NCI-H526 treated with DMSO at 0.1 percent for 48 hours (cell line): Measurements from ENCODE around the gene SLC39A7.

Source experiments
- DNase-seq: peaks from one replicate; lab custom pipeline; 2025; lab: John Stamatoyannopoulos, UW

Gene SLC39A7

GRCh38 chr6:33170176-33171015 lies 30.3 kb upstream of the SLC39A7 start:
- no peak for DNase-seq

- no peak for DNase-seq
These were observed 29.4 kb upstream of the SLC39A7 start for GRCh38 chr6:33171016-33171879.

DNA sequence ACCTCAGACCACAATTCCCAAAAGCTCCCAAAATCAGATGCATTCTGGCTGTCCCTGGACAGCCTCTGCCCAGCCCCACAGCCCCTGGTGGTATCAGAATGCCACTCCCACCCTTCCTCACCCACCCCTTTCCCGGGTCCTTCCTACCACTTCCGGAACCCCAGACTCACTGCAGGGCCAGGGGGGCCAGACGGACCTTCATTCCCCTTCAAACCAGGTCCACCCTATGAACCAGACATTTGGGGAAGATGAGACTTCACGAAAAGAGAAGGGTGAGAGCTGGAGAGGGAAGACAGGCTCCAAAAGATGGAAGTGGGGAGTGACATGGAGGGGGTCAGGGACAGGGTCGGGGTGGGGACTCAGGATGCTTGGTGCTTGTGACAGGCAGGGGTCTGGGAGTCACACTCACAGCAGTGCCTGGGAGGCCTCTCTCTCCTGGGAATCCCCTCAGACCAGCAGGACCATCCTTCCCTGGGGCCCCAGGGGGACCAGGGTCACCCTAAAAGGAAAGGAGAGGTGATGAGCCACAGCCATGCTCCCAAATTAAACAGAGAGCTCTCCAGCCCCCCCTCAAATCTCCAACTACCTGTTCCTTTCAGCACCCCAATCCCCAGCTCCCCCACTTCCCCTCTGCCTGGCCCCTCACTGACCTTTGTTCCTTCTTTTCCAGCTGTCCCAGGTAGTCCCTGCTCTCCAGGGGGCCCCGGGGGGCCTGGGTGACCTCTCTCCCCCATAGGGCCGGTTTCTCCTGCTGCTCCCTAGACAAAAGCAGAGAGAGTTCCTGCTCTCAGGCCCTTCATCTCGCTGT lies 28.6 kb upstream of the SLC39A7 start:
- no peak for DNase-seq

DNA sequence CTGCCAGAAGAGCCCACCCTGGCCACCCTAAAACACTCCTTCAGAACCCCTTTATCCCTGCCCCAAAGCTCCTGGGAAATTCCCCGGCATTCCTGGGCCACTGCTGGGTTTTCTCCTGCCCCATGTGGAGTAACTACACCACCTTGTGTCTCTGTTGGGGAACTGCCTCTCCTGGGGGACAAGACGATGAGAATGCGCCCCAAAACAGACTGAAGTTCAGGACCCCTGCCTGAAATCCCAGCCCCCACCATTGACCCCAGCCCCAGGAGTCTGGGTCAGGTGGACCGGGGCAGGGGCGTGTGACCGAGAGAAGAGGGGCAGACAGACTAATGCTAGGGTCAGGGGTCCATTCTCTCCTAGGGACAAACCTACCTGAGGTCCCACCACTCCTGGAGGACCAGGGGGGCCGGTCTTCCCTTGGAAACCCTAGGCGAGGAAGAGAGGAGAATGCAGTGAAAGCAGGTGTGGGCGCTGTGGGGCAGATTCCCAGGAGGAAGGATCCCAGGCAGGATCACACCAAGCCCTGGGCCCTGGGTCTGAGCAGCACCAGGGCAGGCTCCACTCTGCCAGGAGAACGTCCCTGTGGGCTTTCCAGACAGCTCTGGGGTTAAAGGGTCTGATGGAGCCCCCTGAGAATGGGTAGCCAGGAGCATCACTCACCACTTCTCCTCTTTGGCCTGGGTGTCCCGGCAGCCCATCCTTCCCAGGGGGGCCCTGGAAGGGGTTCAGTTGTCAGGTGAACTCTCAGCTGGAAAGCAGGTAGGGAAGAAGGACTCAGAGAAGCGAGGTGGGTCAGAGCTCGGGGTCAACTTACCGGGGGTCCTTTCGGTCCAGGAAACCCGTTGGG lies 27.8 kb upstream of the SLC39A7 start:
- DNase-seq = no peak

DNA sequence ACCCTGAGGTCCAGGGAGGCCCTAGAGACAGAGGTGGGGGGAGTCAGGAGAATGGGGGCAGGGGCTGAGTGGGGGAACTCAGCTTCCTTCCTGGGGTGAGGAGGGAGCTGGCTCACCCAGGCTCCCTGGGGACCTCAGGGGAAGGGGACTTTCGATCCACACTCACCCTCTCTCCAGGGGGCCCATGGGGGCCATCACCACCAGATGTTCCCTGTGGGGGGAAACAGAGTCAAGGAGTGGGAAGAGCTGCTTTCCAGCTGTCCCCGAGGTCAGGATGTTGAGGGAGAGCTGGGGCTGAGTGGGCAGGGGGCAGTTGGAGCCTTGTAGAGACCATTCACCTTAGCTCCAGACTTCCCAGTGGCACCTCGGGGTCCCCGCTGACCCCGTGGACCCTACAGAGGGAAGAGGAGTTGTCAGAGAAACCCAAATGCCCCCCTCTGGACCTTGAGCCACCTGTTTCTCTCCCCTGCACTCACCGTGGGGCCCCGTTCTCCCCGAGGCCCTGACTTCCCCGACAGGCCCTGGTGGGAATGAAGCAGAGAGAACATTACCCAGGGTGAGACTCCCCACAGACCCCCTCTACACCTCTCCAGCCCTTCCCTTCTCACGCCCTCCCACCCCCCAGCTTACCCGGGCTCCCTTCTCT lies 27.0 kb upstream of the SLC39A7 start:
- no peak for DNase-seq

DNA sequence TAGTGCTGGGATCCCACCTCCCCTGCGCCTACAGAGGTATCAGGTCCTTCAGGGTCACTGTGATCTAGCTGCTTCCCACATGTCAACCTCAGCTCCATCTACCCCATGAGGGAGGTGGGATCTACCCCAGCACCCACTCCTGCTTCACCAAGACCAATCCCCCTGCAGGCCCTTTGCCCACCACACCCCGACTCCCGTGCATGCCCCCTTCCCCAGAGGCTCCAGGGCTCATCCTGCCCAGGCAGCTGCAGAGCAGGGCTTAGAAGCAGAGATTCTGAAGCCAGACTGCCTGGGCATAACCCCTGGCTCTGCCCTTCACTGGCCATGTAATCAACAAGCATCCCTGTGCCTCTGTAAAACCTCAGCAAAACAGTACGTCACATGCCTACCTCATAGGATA lies 25.9 kb upstream of the SLC39A7 start:
- DNase-seq = no peak

DNA sequence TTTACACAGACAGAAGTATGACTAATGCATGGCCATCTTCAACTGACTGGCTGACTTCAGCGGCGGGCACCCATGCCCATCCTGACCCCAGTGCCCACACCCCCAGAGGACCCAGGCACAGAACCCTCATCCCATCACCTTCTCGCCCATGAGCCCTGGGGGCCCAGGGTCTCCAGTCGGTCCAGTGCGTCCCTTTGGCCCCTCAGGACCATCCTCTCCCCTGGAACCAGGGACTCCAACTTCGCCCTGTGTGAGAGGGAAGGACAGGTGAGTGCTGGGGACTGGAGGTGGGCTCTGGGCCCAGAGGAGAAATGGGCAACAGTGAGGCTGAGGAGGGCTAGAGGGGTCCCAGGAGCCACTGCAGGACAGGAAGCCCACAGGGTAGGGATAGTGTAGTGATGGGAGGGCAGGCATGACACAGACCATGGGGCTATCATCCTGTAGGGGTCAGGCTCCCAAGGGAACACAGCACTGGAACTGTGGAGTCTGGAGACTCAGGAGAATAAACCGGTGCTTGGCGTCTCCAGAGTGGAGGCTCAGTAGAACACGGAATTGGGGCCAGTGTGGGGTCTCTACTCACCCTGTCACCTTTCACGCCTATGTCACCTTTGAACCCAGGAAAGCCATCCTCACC lies 25.1 kb upstream of the SLC39A7 start:
- no peak for DNase-seq

GRCh38 chr6:33176906-33177305 lies 23.8 kb upstream of the SLC39A7 start:
- DNase-seq = no peak

DNA sequence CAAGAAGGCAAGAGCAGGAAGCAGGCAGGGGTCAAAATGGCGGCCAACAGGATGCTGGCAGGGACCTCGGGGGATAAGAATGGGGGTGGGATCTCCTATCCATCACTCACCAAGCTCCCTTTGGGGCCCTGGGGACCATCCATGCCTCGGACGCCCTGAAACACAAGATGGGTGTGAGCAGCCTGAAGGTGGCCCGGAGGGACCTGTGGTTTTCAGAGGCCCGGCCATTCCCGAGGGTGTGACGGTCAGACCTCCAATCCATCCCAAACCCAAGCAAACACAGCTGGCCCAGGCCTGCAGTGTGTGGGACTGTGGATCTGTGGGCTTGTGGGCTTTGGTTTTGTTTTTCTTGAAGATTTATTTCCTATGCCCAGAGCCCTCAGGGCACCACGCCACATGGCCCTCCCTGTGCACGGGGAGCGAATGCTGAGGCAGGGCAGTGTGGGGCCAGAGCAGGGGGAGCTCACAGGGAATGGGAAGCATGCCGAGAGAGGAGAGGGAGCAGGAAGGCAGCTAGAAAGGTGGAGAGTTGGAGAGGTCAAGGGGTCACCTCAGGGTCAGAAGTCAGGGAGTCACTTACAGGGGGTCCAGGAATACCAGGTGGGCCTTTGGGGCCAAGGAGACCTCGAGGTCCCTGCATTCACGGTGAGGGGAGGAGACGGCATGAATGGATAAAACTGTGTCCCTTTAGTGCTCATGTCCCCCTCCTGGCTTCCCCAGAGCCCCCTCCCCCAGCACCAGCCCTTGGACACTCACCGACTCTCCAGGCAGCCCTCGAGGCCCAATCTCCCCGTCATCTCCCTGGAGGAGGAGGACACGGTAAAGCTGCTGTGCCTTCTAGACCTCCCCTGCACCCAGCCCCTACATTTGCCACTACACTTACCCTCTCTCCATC lies 22.9 kb upstream of the SLC39A7 start:
- DNase-seq = no peak

DNA sequence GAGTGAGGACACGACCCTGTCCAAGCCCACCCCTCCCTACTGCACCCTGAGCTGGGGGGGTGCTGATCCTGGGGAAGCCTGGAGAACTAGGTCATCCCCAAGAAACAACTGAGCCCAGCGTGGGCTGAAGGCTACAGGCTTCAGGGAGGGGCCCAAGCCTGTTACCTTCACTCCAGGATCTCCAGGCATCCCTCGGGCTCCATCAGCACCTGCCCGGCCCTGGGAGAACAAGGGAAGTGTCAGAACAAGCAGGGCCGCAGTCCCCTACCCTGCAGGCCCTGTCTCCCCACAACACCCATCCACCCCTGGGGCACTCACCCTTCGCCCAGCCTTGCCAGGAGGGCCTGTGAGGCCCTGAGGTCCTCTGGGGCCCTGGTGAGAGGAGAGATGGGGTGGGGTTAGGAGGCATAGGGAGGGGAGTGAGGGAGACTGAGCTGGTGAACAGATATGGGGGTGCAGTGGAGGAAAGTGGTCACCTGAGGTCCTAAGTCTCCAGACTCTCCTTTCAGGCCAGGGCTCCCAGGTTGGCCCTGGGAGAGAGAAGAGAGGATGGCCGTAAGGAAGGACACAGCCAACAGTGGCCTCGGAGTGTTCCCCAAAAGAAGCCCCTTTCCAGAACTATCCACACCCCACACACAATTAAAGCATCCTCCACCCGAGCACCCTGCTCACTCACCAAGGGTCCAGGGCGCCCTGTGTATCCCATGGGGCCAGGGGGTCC lies 21.8 kb upstream of the SLC39A7 start:
- DNase-seq = no peak

DNA sequence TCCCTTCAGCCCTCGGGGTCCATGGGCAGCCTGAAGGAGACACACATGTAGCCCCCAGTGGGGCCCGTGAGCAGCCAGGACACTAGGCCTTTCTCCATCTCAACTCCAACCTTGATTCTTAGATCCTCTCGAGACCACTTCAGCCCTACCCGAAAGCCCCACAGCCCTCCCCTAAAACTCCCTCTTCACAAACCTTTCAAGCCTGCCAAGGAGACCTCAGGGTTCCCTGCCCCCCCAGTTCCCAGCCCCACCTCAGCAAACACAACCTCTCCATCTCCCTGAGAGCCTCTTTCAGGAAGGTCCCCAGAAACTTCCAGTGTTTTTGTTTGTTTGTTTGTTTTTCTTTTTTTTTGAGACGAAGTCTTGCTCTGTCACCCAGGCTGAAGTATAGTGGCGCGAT lies 19.5 kb upstream of the SLC39A7 start:
- no peak for DNase-seq

DNA sequence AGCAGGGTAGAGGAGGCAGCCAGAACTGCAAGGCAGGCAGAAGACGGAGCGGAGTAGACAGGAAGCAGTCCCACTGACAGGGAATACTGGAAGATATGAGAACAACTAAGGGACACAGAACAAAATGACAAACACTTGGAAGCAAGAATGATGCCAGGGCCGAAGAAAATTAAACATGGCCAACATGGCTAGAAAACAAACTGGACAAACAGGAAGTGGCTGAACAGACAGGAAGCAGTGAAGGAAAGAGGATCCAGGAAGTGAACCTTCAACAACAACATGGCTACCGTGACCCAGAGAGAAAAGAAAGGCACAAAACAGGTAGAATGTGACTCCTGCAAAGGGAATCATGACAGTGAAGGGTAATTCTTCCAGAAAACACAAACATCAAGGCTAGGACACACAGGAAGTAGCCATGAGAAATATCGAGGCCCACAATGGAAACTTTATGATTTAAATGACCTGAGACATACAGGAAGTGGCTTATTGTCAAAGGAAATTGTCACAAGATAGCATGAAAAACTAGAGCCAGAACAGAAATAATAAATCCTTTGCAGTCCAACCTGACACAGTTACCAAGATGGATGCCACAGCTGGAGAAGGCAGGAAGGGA lies 17.5 kb upstream of the SLC39A7 start:
- DNase-seq = no peak

DNA sequence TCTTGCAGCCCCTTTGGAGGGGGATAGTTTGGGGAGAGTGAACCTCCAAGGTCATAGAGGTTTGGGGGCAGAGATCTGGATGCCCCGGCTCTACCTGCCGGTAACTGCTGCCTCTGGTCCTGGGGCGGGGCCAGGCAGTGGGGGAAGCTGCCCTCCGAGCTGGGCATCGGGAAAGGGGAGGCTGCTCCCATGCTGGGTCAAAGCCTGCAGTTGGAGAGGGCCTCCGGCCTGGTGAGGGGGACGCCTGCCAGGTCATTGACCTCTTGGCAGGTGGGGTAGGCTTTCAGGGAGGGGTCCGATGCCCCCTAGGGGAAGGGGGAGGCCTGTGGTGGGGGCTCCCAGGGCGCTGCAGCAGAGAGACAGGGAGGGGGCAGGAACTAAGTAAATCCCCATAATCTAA lies 15.5 kb upstream of the SLC39A7 start:
- no peak for DNase-seq

GRCh38 chr6:33185654-33186187 lies 14.9 kb upstream of the SLC39A7 start:
- DNase-seq = no peak

DNA sequence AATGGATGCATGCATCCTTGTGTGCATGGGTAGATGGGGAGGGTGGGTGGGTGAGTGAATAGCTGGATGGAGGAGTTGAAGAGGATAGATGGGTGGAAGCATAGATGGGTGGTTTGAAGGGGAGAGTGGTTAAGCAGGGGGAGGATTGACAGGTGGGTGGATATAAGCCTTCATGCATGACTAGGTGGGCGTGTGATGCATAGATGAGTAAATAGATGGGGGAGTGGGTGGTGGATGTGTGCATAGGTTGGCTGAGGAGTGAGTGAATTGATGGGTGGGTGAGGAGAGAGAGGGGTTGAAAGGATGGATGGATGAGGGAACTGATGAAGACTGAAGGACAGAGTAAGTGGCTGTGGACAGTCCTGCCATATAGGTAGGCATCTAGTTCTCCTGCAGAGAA lies 12.9 kb upstream of the SLC39A7 start:
- no peak for DNase-seq

DNA sequence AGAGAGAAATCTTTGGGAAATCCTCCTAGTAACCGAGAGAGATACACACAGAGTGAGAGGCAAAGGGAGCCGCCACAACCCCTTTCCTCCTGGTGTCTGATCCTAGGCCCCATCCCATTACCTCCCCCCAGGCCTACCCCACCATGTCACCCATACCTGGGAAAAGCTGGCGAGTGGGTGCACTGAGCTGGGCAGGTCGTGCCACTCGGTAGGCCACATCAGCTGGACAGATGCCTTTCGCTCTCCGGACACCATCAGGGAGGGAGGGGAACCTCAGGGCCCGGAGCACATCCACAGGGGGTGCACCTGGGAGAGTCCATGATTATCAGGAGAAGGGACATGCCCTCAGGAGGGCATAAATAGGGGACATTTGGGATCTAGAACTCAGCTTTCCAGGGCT lies 11.5 kb upstream of the SLC39A7 start:
- no peak for DNase-seq

- no peak for DNase-seq
These were observed 10.8 kb upstream of the SLC39A7 start for GRCh38 chr6:33189625-33190448.
